NB4 (cell line): Measurements from ENCODE around the gene MYT1.
A peak's percentile ranks its signal among the peaks of the same experiment; 100 is the strongest.

ENCODE experiments used
- DNase-seq: peaks from one replicate; pipeline ENCODE4 v3.0.0; 2010; ENCODE audit warnings: low read depth
- H3K4me3 ChIP-seq: one replicate; pipeline ENCODE4 v1.5.1; 2011; ENCODE audit warnings: mild to moderate bottlenecking, low read depth, low read length, moderate library complexity
- CTCF ChIP-seq: IDR thresholded peaks from one replicate; pipeline ENCODE4 v1.5.1; 2012; ENCODE audit warnings: low read depth, low read length
- MAX ChIP-seq: IDR thresholded peaks from 2 replicates; pipeline ENCODE4 v1.6.1; 2011; ENCODE audit warnings: low read depth, low read length
- MYC ChIP-seq: IDR thresholded peaks from 2 replicates; pipeline ENCODE4 v1.6.1; 2011; ENCODE audit warnings: low read depth, low read length
- POLR2A ChIP-seq: IDR thresholded peaks from 2 replicates; pipeline ENCODE4 v1.6.1; 2011; ENCODE audit warnings: mild to moderate bottlenecking; ENCODE audit not compliant: insufficient read length; ENCODE audit errors: extremely low read depth

The MYT1 gene

GRCh38 chr20:64168381-64169090 lies 4.3 kb downstream of the MYT1 start:
- H3K4me3 ChIP-seq: no peak overlapping the region
- TF ChIP-seq MYC (no peak), MAX (no peak), POLR2A (no peak), CTCF (no peak)
- peak; percentile 59 for DNase-seq

- no peak overlapping the region for H3K4me3 ChIP-seq
- TF ChIP-seq POLR2A: no peak
- no peak for TF ChIP-seq MAX
- no peak for TF ChIP-seq MYC
- no peak for TF ChIP-seq CTCF
- no peak for DNase-seq
These were observed 4.9 kb downstream of the MYT1 start for GRCh38 chr20:64169091-64169560.

- no peak overlapping the region for H3K4me3 ChIP-seq
- DNase-seq: no peak
- TF ChIP-seq MYC (no peak), MAX (no peak), POLR2A (no peak), CTCF (no peak)
These were observed 7.0 kb downstream of the MYT1 start for GRCh38 chr20:64171211-64171610.

- TF ChIP-seq POLR2A: no peak
- DNase-seq: no peak
These were observed 8.9 kb downstream of the MYT1 start for GRCh38 chr20:64173116-64173515.

GRCh38 chr20:64176551-64176950 lies 12.3 kb downstream of the MYT1 start:
- DNase-seq: no peak
- TF ChIP-seq MYC: no peak
- TF ChIP-seq CTCF: no peak
- TF ChIP-seq MAX: no peak
- TF ChIP-seq POLR2A: no peak
- no peak overlapping the region for H3K4me3 ChIP-seq

More at GRCh38 chr20:64173116-64173515, 8.9 kb downstream of the MYT1 start:
- no peak overlapping the region for H3K4me3 ChIP-seq

GRCh38 chr20:64176971-64177370 lies 12.7 kb downstream of the MYT1 start:
- H3K4me3 ChIP-seq: no peak overlapping the region
- TF ChIP-seq MYC (no peak), POLR2A (no peak), CTCF (no peak), MAX (no peak)
- DNase-seq: no peak
